CD4-positive, alpha-beta T cell treated with Interleukin-4 for 4 hours (primary cell): ENCODE measurements around the gene PKD1.
"Not testable (repeated sequence)": the region's sequence is repeated elsewhere in the genome, so short reads cannot be mapped to it uniquely, and the experiment has no call there.

Experiments used
- DNase-seq: peaks from one replicate; pipeline ENCODE4 v3.0.0-alpha.2; 2020

The PKD1 gene

DNA sequence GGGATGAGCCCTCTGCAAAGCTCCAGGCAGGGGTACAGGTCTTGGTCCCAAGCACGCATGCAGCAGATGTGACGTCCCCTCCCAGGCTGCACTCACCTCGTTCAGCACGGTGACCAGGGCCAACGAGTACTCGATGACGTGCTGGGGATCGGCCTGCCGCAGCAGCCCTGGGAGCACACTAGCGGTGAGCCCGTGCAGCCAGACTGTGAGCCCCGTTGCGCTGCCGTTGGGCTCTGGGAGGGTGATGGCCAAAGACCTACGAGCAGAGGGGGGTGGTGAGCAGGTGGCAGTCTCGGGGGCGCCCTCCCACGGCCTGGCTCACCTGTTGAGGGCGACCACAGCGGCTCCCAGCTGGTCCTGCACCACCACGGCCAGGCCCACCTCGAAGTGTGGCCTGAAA, 29.9 kb downstream of the PKD1 start:
- not testable (repeated sequence) for DNase-seq

DNA sequence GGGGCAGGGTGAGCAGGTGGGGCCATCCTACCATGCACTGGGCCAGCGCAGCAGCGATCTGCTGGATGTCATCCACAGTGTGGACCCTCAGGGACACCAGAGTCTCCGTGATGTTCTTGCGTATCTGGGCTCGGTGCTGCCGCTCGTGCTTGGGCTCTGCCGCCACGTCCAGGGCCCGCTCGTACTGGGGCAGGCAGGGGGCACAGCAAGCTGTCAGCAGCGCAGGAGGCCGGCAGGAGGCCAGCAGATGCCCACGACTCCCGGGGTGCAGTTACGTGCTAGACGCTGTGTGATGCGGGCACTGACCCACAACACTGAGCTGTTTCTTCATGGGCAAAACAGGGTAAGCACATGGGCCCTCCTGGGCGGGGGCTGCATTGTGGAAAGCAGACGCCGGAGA, 30.4 kb downstream of the PKD1 start:
- not testable (repeated sequence) for DNase-seq

GRCh38 chr16:2104464-2104863, 31.2 kb downstream of the PKD1 start:
- DNase-seq = not testable (repeated sequence)

- no peak for DNase-seq
Observed at GRCh38 chr16:2102471-2102870, 33.2 kb downstream of the PKD1 start.

DNA sequence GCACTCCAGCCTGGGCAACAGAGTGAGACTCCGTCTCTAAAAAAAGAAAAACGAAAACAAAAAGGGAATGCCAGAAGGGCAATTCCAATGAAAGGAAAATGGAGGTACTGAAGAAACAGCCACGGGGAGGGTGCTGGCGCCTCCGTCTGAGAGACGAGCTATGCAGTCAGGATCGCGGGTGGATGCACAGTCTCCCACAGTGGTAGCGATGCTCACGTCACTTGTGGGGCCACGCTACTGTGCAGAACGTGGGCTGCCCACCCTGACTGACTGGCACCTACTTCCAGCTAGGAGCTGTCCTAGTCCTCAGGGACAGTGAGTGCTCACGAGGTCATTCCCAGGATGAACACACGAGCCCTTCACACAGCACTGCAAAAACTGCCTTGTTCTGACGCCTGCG, 34.1 kb downstream of the PKD1 start:
- DNase-seq = not testable (repeated sequence)

DNA sequence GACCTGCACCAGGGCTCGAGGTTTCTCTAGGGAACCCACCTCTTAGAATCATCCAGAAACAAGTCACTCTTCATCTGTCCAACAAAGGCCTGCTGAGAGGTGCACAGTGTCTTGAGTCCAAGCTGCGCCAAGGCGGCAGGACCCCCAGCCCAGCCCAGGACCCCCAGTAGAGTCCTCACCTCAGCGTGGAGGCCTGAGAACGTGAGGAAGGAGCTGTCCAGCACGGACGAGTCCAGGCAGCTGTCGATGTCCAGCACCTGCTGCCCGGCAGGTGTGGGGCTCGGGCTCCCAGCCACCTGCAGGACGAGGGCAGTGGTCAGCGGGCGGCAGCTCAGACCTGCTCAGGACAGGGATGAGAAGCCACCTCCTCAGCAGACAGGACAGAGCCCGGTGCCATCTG, 38.0 kb downstream of the PKD1 start:
- not testable (repeated sequence) for DNase-seq

- DNase-seq = no peak
Observed at GRCh38 chr16:2096853-2097595, 38.7 kb downstream of the PKD1 start.

DNA sequence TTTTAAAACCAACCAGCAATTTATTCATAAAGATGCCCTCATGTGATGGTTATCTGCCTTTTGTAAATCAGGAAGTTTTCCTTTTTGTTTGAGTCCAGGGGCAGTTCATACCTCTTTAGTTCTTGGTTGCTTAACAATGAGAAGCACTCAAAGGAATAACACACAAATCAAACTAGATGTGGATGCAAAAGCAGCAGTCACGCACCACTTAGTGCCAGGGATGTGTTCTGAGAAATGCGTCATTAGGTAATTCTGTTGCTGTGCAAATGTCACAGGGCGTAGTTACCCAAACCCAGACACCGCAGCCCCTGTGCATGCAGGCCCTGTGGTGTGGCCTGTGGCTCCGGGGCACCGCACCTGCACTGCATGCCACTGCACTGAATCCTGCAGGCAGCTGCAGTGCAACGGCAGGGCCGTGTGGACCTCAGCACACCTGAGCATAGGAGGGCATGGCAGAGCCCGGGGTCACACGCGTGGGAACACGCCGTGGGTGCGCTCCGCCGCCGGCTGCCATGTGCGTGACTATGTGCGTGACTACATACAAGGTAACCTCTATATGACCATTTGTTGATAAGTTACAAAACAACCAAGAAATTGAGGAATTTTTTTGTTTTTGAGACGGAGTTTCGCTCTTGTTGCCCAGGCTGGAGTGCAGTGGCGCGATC, 39.6 kb downstream of the PKD1 start:
- no peak for DNase-seq

DNA sequence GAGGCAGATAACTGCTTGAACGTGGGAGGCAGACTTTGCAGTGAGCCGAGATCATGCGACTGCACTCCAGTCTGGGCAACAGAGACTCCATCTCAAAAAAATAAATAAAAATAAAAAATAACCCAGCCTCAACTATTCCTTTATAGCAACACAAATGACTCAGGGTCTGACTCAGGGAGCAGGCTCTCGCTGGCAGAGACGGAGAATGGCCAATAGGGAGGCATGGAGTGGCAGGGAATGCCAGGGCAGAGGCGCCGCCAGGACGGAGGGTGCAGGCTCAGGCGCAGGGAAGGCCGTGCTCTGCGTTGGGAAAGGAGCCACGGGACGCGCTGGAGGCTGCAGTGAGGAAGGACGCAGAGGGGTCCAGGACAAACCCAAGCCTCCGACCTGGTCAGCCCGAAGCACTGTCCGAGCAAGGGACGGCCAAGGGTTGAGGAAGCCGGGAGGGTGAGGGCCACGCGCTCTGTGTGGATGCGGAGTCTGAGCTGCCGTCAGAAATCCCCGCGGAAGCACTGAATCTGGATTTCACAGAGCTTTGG, 40.3 kb downstream of the PKD1 start:
- no peak for DNase-seq

DNA sequence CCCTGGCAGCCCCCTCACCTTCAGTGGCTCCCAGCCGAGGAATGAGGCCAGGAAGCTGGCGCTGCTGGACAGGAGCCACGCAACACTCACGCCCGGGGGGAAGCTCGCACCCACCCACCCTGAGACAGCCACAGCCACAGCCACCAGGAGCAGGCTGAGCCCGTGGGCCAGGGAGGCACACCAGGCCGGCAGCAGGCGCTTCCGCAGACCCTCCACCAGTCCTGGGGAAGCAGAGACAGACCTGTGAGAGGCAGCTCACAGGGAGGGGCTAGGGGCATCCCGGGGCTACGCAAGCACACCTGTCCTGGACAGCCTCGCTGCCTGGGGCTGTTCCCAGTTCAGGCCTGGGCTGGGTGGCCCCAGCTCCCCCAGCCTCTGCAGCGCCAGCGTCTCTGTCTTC, 41.9 kb downstream of the PKD1 start:
- no peak for DNase-seq

DNA sequence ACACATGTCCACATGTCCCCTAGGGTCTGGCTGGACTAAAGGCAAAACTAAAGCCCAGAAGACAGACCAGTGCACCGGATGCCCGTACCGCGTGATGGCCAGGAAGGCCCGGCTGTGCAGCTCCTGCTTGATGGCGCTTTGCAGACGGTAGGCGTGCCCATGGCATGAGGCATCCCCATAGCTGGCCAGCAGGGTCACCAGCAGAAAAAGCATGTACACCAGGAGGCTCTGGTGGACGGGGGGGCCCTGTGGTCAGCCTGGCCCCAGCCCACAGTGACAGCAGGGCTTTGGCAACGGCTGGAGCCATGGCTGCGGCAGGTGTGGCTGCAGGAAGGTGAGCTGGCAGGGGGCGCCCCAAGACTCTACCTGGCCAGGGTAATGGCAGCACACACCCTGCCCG, 42.8 kb downstream of the PKD1 start:
- no peak for DNase-seq

GRCh38 chr16:2092256-2092620, 43.5 kb downstream of the PKD1 start:
- no peak for DNase-seq

DNA sequence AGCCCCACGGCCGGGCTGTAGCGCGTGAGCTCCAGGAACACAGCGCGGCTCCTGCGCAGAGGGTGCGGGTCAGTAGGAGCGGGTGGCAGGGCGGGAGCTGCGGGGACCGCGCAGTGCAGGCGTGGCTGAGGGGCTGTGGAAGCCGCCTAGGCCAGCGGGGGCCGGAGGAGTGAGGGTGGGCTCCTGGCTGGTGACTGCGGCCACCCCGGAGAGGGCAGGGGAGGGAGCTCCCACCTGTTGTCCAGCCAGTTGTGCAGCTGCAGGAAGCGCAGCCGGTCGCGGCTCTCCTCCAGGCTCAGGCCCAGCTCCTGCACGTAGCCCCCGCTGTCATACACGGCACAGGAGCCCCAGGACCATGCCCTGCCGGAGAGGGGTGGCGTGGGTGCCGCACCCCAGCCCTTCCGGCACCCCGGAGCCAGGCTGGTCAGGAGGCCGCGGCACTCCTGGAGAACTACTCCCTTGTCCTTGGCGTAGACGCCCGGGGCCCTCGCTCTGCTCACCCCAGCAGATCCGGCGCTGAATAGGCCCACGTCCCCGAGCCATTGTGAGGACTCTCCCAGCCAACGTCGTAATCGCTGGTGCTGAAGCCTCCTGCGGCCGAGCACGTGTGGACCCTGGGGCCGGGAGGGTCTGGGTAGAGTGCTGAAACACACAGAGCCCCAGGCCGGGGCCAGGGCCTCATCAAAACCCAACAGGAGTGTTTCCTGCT, 44.0 kb downstream of the PKD1 start:
- no peak for DNase-seq

GRCh38 chr16:2090777-2091546, 44.7 kb downstream of the PKD1 start:
- no peak for DNase-seq

DNA sequence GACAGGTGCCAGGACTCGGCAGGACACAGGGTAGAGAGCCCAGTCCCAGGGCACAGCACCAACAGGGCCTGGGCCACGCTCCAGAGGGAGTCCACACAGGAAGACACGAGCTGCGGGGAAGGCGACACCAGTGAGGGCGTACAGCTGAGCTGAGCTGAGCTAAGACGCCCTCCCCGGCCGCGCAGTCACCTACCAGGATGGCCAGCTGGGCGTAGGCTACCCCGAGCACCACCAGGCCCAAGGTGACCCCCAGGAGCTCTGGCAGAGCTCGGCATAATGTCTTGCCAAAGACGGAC, 45.3 kb downstream of the PKD1 start:
- no peak for DNase-seq

- DNase-seq = no peak
Observed at GRCh38 chr16:2089706-2090480, 45.8 kb downstream of the PKD1 start.

- DNase-seq = no peak
Observed at GRCh38 chr16:2088759-2089358, 46.8 kb downstream of the PKD1 start.

DNA sequence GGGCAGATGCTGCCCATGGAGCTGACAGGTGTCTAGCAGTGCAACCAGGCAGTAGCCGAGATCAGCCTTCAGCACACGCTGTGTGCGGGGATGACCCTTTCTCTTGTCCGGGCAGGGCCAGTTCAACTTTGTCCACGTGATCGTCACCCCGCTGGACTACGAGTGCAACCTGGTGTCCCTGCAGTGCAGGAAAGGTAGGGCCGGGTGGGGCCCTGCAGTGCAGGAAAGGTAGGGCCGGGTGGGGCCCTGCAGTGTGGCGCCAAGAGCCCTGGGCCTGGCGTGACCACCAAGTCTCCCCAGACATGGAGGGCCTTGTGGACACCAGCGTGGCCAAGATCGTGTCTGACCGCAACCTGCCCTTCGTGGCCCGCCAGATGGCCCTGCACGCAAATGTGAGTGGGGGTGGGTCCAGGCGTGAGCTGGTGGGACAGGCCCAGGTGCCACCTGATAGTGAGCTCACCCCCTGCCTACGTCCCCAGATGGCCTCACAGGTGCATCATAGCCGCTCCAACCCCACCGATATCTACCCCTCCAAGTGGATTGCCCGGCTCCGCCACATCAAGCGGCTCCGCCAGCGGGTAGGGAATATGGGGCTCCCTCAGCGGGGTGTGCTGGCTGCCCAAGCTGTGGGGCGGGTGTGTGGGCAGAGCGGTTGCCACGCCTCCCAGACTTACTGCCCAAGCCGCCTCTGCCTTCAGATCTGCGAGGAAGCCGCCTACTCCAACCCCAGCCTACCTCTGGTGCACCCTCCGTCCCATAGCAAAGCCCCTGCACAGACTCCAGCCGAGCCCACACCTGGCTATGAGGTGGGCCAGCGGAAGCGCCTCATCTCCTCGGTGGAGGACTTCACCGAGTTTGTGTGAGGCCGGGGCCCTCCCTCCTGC, 47.7 kb downstream of the PKD1 start:
- no peak for DNase-seq

DNA sequence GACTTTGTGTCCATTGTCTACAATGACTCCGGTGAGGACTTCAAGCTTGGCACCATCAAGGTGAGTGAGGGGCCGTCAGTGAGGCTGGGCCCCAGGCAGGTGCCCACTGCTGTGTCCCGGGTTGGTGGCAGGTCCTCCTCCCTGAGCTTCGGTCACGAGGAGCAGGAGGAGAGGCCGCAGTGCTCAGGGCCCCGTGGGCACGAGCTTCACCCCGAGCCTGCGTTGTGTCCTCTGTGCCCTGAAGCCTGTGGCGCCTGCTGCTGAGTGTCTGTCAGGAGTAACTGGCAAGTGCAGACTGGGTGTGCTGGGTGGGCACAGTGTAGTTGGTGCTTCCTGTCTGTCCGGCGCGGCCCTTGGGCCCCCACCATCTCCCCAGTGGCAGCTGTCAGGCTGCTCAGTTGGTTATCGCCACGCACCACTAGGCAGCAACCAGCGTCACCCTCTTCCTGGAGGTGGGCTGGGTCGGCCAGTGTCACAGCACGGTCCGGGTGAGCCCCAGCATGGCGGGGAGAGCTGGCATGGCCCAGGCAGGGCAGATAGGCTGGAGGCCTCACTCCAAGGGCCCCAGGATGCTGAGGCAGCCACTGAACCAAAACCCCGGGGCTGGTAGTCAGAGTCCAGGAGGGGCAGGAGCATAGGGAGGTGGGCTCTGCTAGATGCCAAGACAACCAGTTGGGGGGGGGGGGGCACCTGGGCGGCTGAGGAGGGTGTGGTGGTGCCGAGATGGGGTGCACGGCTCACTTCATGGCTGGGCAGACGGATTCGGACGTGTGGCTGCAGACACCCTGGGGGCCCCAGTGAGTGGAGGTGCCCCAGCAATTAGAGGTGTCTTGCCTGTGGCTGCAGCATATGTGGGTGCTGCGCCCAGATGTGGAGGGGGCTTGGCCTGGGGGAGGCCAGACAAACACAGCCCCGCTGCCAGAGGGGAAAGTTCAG, 48.6 kb downstream of the PKD1 start:
- DNase-seq = no peak
